CD14-positive monocyte (primary cell): ENCODE results near the gene FLCN. TPM values are rescaled to one million over a fixed set of nuclear protein-coding genes. Genes with fewer than 3 reads are reported as not detected.
"Not testable (repeated sequence)": the region's sequence is repeated elsewhere in the genome, so short reads cannot be mapped to it uniquely, and the experiment has no call there.

ENCODE experiments used
- DNase-seq, 3 donors: peaks; one replicate each; pipeline ENCODE4 v3.0.0-alpha.2; 2011 to 2022
- H2AFZ ChIP-seq: 2 replicates; pipeline ENCODE4 v1.6.0; 2012; ENCODE audit warnings: mild to moderate bottlenecking, low read depth, low read length, inconsistent platforms; ENCODE audit not compliant: insufficient read depth, poor library complexity, severe bottlenecking
- H3K27ac ChIP-seq, 2 donors: 1 replicate in 1 of 2; 2 replicates in 1 of 2; pipeline ENCODE4 v1.5.1; 2012 to 2013; ENCODE audit warnings: low read length in 2 of 2, control low read depth in 1 of 2, inconsistent platforms in 1 of 2, low read depth in 1 of 2, mild to moderate bottlenecking in 1 of 2
- H3K27me3 ChIP-seq, 2 donors: one replicate each; pipeline versions ENCODE4 v1.6.0 to v1.6.1; 2011 to 2013; ENCODE audit warnings: low read length in 2 of 2; ENCODE audit not compliant: control insufficient read depth in 2 of 2, insufficient read depth in 2 of 2
- H3K36me3 ChIP-seq, 2 donors: replicated peaks in 1 of 2; 1 replicate in 1 of 2; 2 replicates in 1 of 2; pipeline versions ENCODE4 v1.5.1 to v1.6.1; 2012 to 2013; ENCODE audit warnings: low read length in 2 of 2, control low read depth in 1 of 2, inconsistent platforms in 1 of 2, mild to moderate bottlenecking in 1 of 2; ENCODE audit not compliant: insufficient read depth in 2 of 2, control insufficient read depth in 1 of 2
- H3K4me1 ChIP-seq, 2 donors: 1 replicate in 1 of 2; 2 replicates in 1 of 2; pipeline versions ENCODE4 v1.5.1 to v1.6.1; 2012 to 2013; ENCODE audit warnings: low read length in 2 of 2, control low read depth in 1 of 2, inconsistent platforms in 1 of 2, mild to moderate bottlenecking in 1 of 2, moderate library complexity in 1 of 2; ENCODE audit not compliant: insufficient read depth in 2 of 2, control insufficient read depth in 1 of 2
- H3K4me2 ChIP-seq: replicated peaks from 2 replicates; pipeline ENCODE3; 2012; ENCODE audit warnings: low read length, moderate library complexity, mild to moderate bottlenecking; ENCODE audit not compliant: poor library complexity, severe bottlenecking; ENCODE audit errors: extremely low read depth
- H3K4me3 ChIP-seq, 3 experiments: fragments of 200-600 bp in 1 of 3; sonication (generic) in 1 of 3; replicated peaks in 1 of 3; 1 replicate in 2 of 3; 2 replicates in 1 of 3; pipeline ENCODE4 v1.5.1; 2011 to 2013; ENCODE audit warnings: low read length in 3 of 3, mild to moderate bottlenecking in 3 of 3, control low read depth in 2 of 3, low read depth in 2 of 3, inconsistent platforms in 1 of 3, moderate library complexity in 1 of 3
- H3K79me2 ChIP-seq: 2 replicates; pipeline ENCODE4 v1.6.0; 2012; ENCODE audit warnings: mild to moderate bottlenecking, control low read depth, inconsistent platforms, low read length, moderate library complexity; ENCODE audit not compliant: insufficient read depth
- H3K9ac ChIP-seq: 2 replicates; pipeline ENCODE4 v1.6.0; 2017; ENCODE audit warnings: low read length, mild to moderate bottlenecking; ENCODE audit not compliant: insufficient read depth, poor library complexity, severe bottlenecking
- H3K9me3 ChIP-seq, 2 donors: replicated peaks in 1 of 2; 1 replicate in 1 of 2; 2 replicates in 1 of 2; pipeline versions ENCODE4 v1.5.1 to v1.6.1; 2012 to 2013; ENCODE audit warnings: low read length in 2 of 2, control low read depth in 1 of 2; ENCODE audit not compliant: control insufficient read depth in 1 of 2, insufficient read depth in 1 of 2
- H4K20me1 ChIP-seq: 2 replicates; pipeline ENCODE4 v1.6.0; 2012; ENCODE audit warnings: mild to moderate bottlenecking, low read length, control low read depth, moderate library complexity; ENCODE audit not compliant: insufficient read depth
- H3K27ac Mint-ChIP-seq, 7 donors: one replicate each; pipeline ENCODE4 v1.8.0; 2020; ENCODE audit warnings: mild to moderate bottlenecking in 7 of 7, mixed read lengths in 7 of 7, moderate library complexity in 6 of 7, inconsistent platforms in 2 of 7
- H3K27me3 Mint-ChIP-seq, 3 donors: one replicate each; pipeline ENCODE4 v1.8.0; 2021 to 2022; ENCODE audit warnings: low read depth in 3 of 3, mild to moderate bottlenecking in 3 of 3, mixed read lengths in 3 of 3, moderate library complexity in 3 of 3, inconsistent platforms in 1 of 3
- H3K36me3 Mint-ChIP-seq, 2 donors: one replicate each; pipeline ENCODE4 v1.8.0; 2020; ENCODE audit warnings: mixed read lengths in 2 of 2, inconsistent platforms in 1 of 2, mild to moderate bottlenecking in 1 of 2
- H3K4me1 Mint-ChIP-seq: one replicate; pipeline ENCODE4 v1.8.0; 2020; ENCODE audit warnings: mild to moderate bottlenecking, mixed read lengths
- H3K4me3 Mint-ChIP-seq, 2 donors: one replicate each; pipeline ENCODE4 v1.8.0; 2020; ENCODE audit warnings: mild to moderate bottlenecking in 2 of 2, mixed read lengths in 2 of 2, moderate library complexity in 1 of 2
- H3K9me3 Mint-ChIP-seq, 7 donors: one replicate each; pipeline ENCODE4 v1.8.0; 2020 to 2022; ENCODE audit warnings: mixed read lengths in 7 of 7, mild to moderate bottlenecking in 6 of 7, moderate library complexity in 6 of 7, inconsistent platforms in 2 of 7
- CTCF ChIP-seq: fragments of 200-600 bp; IDR thresholded peaks from one replicate; pipeline ENCODE4 v1.8.0; 2022; ENCODE audit warnings: antibody characterized with exemption, mild to moderate bottlenecking
- WGBS: methylation state at CpG from one replicate; pipeline ENCODE4 v1.1.5; 2013; ENCODE audit warnings: missing lambda C conversion rate; ENCODE audit not compliant: insufficient coverage; 5-methylcytosine and 5-hydroxymethylcytosine counted together
- intact Hi-C, 2 donors: fragments of 100-400 bp; cut with micrococcal nuclease; formaldehyde crosslinking; loops; one replicate each; pipeline versions ENCODE4 v1.15.0 to v1.15.1; 2023
- polyA plus RNA-seq, 3 donors: library from polyadenylated mRNA; depleted of rRNA in 1 of 3; unstranded in 2 of 3; stranded (reverse) in 1 of 3; fragments of 300-500 nt in 2 of 3; fragments of >200 nt in 1 of 3; fragmentation: Illumina TruSeq in 2 of 3; gene quantifications; 1 replicate in 2 of 3; 2 replicates in 1 of 3; pipeline ENCODE4 v1.2.3, GENCODE V29; 2012 to 2021

FLCN gene
- polyA plus RNA-seq, 3 donors = 5.8 to 46.9 (median 8.0) TPM

DNA sequence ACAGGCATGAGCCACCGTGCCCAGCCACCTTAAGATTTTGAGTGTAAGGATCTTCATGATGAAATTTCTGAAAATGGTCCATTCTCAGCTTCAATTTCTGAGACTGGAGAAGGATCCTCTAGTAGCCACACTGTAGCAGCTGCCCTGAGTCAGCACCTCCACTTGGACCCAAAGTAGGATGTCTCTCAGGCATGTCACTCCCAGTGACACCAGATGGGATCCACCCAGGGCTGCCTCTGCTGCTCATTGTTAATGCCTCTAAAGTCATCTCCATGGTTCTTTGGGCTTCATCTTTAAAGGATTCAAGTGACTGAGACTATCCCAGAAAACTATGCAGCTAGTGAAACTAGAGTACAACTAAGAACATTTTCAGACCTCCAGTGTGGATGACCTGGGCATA, 38.7 kb downstream of the FLCN start:
- no peak for TF ChIP-seq CTCF
- H3K27ac ChIP-seq = no peak overlapping the region
- intact Hi-C loops = no loop called here
- no peaks in the 10 kb centered on the region for H3K4me1 ChIP-seq
- no peaks in the 10 kb centered on the region for H4K20me1 ChIP-seq
- H3K9ac ChIP-seq = no peak overlapping the region
- DNase-seq = no peak
- Mint-ChIP-seq H3K27ac (no peak overlapping the region), H3K27me3 (peaks cover 0 to 2% (median 0%) of the 10 kb centered on the region in 3 donors), H3K36me3 (peaks cover 16 to 22% of the 10 kb centered on the region in 2 donors), H3K4me3 (no peak overlapping the region), H3K4me1 (no peaks in the 10 kb centered on the region), H3K9me3 (no peaks in the 10 kb centered on the region)
- WGBS = 100% methylated on average over 1 of the region's 1 CpG
- H3K36me3 ChIP-seq = no peaks in the 10 kb centered on the region
- H3K4me2 ChIP-seq = no peak overlapping the region
- H3K4me3 ChIP-seq = no peak overlapping the region
- H3K9me3 ChIP-seq = no peaks in the 10 kb centered on the region
- H3K79me2 ChIP-seq = no peaks in the 10 kb centered on the region
- no peaks in the 10 kb centered on the region for H3K27me3 ChIP-seq
- H2AFZ ChIP-seq = no peak overlapping the region

- H3K79me2 ChIP-seq = no peaks in the 10 kb centered on the region
- H3K4me3 ChIP-seq = no peak overlapping the region
- intact Hi-C loops = no loop called here
- no peaks in the 10 kb centered on the region for H3K4me1 ChIP-seq
- H3K4me2 ChIP-seq = no peak overlapping the region
- H3K36me3 ChIP-seq = no peaks in the 10 kb centered on the region
- no peak overlapping the region for H3K4me3 Mint-ChIP-seq
- H3K9ac ChIP-seq = no peak overlapping the region
- H3K4me1 Mint-ChIP-seq = peaks cover 3% of the 10 kb centered on the region
- no peak overlapping the region for H3K27ac ChIP-seq
- H3K27ac Mint-ChIP-seq = no peak overlapping the region
- H3K36me3 Mint-ChIP-seq = peaks cover 5 to 10% of the 10 kb centered on the region in 2 donors
- H3K9me3 ChIP-seq = no peaks in the 10 kb centered on the region
- H2AFZ ChIP-seq = no peak overlapping the region
- no peak for TF ChIP-seq CTCF
- H3K27me3 Mint-ChIP-seq = no peaks in the 10 kb centered on the region
- no peak for DNase-seq
- no peaks in the 10 kb centered on the region for H3K9me3 Mint-ChIP-seq
- no peaks in the 10 kb centered on the region for H3K27me3 ChIP-seq
- H4K20me1 ChIP-seq = no peaks in the 10 kb centered on the region
These were observed 40.2 kb downstream of the FLCN start for GRCh38 chr17:17196776-17197175.

GRCh38 chr17:17195466-17195865, 41.5 kb downstream of the FLCN start:
- H3K36me3 Mint-ChIP-seq, H3K4me3 Mint-ChIP-seq, H3K9me3 Mint-ChIP-seq, H3K27me3 Mint-ChIP-seq, H3K36me3 ChIP-seq, H3K27ac ChIP-seq, H3K9ac ChIP-seq, H3K4me2 ChIP-seq, DNase-seq, intact Hi-C loops, H3K9me3 ChIP-seq, H2AFZ ChIP-seq, H3K79me2 ChIP-seq, H3K4me3 ChIP-seq, H3K4me1 Mint-ChIP-seq, H3K27me3 ChIP-seq, H4K20me1 ChIP-seq, H3K4me1 ChIP-seq: not testable (repeated sequence)
- WGBS = 95% methylated on average over 2 of the region's 5 CpGs
- peak overlapping the region in 1 of 7 donors; percentile 40 for H3K27ac Mint-ChIP-seq
